GM19372 (cell line): ENCODE data around the gene UGT1A4.

Experiments
- ATAC-seq: cut with Tn5 transposase; IDR thresholded peaks from one replicate; pipeline ENCODE4 v1.9.1; 2021; ENCODE audit warnings: mild to moderate bottlenecking, low read depth, moderate library complexity; ENCODE audit not compliant: unreplicated experiment

UGT1A4 gene

GRCh38 chr2:233718552-233718951 is at the start of gene UGT1A4:
Gene UGT1A4 (plus strand): TSS chr2:233718736. CDS start chr2:233718821, 85 bp downstream.
- ATAC-seq, result no peak

- no peak for ATAC-seq
Observed at GRCh38 chr2:233671290-233672161, 47.0 kb upstream of the UGT1A4 start, which contains the start of gene UGT1A9. Gene UGT1A9 (plus strand): TSS chr2:233671898. CDS start chr2:233671935, 37 bp downstream.

- no peak for ATAC-seq
Observed at GRCh38 chr2:233672886-233673285, 45.6 kb upstream of the UGT1A4 start.

GRCh38 chr2:233673896-233674295 is 44.6 kb upstream of the UGT1A4 start:
- ATAC-seq, result no peak

GRCh38 chr2:233674314-233674713 is 44.2 kb upstream of the UGT1A4 start:
- ATAC-seq, result no peak

GRCh38 chr2:233674995-233675394 is 43.5 kb upstream of the UGT1A4 start:
- ATAC-seq, result no peak

- ATAC-seq, result no peak
Observed at GRCh38 chr2:233676046-233676445, 42.5 kb upstream of the UGT1A4 start.

GRCh38 chr2:233679196-233679595 is 39.3 kb upstream of the UGT1A4 start:
- no peak for ATAC-seq

- ATAC-seq, result no peak
Observed at GRCh38 chr2:233680361-233681045, 38.0 kb upstream of the UGT1A4 start.

- ATAC-seq, result no peak
Observed at GRCh38 chr2:233681521-233682099, 36.9 kb upstream of the UGT1A4 start, which contains the start of gene UGT1A7. Gene UGT1A7 (plus strand): TSS chr2:233681901. CDS start chr2:233681938, 37 bp downstream.

- ATAC-seq, result no peak
Observed at GRCh38 chr2:233684640-233685039, 33.9 kb upstream of the UGT1A4 start.

- no peak for ATAC-seq
Observed at GRCh38 chr2:233686928-233687327, 31.6 kb upstream of the UGT1A4 start.

- no peak for ATAC-seq
Observed at GRCh38 chr2:233688341-233688740, 30.2 kb upstream of the UGT1A4 start.

GRCh38 chr2:233689031-233689430 is 29.5 kb upstream of the UGT1A4 start:
- no peak for ATAC-seq

- no peak for ATAC-seq
Observed at GRCh38 chr2:233689501-233689900, 29.0 kb upstream of the UGT1A4 start.

- ATAC-seq, result no peak
Observed at GRCh38 chr2:233690444-233690843, 28.1 kb upstream of the UGT1A4 start.

GRCh38 chr2:233691443-233692433 is 26.8 kb upstream of the UGT1A4 start:
- ATAC-seq, result no peak

- no peak for ATAC-seq
Observed at GRCh38 chr2:233692648-233693047, 25.9 kb upstream of the UGT1A4 start, which contains the start of gene UGT1A6. Gene UGT1A6 (plus strand): TSS chr2:233692890. CDS start chr2:233693005, 115 bp downstream.

GRCh38 chr2:233693963-233694362 is 24.6 kb upstream of the UGT1A4 start:
- ATAC-seq, result no peak

GRCh38 chr2:233698740-233699139 is 19.8 kb upstream of the UGT1A4 start:
- ATAC-seq, result no peak
